GM12875 (cell line): Measurements from ENCODE around the gene RSRC1.

Experiments used
- H3K4me3 ChIP-seq: one replicate; pipeline ENCODE4 v1.5.1; 2011; ENCODE audit warnings: low read depth, low read length, control low read depth
- TF ChIP-seq, protein P1 (sequence below): IDR thresholded peaks from 2 replicates; pipeline ENCODE4 v1.5.1; 2011; ENCODE audit warnings: low read depth, mild to moderate bottlenecking, control low read depth, inconsistent platforms, low read length, moderate library complexity, borderline replicate concordance; ENCODE audit not compliant: insufficient read depth

Gene RSRC1

DNA sequence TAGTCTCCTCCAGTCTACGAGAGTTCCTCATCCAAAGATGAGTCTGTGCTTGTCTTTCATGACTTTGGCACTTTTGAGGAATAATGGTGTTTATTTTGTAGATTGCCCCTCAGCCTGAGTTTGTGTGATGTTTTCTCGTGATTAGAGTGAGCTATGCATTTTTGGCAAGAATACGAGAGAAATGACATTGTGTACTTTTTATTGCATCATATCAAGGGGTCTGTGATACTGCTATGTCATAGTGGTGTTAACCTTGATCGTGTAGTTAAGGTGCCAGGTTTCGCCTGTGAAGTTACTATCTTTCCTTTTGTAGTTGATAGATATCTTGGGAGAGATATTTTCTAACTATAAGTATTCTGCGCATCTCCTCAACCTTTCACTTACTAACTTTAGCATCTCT is 18.9 kb downstream of the RSRC1 start:
- TF ChIP-seq, protein P1, sequence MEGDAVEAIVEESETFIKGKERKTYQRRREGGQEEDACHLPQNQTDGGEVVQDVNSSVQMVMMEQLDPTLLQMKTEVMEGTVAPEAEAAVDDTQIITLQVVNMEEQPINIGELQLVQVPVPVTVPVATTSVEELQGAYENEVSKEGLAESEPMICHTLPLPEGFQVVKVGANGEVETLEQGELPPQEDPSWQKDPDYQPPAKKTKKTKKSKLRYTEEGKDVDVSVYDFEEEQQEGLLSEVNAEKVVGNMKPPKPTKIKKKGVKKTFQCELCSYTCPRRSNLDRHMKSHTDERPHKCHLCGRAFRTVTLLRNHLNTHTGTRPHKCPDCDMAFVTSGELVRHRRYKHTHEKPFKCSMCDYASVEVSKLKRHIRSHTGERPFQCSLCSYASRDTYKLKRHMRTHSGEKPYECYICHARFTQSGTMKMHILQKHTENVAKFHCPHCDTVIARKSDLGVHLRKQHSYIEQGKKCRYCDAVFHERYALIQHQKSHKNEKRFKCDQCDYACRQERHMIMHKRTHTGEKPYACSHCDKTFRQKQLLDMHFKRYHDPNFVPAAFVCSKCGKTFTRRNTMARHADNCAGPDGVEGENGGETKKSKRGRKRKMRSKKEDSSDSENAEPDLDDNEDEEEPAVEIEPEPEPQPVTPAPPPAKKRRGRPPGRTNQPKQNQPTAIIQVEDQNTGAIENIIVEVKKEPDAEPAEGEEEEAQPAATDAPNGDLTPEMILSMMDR: no peak
- no peak overlapping the region for H3K4me3 ChIP-seq

DNA sequence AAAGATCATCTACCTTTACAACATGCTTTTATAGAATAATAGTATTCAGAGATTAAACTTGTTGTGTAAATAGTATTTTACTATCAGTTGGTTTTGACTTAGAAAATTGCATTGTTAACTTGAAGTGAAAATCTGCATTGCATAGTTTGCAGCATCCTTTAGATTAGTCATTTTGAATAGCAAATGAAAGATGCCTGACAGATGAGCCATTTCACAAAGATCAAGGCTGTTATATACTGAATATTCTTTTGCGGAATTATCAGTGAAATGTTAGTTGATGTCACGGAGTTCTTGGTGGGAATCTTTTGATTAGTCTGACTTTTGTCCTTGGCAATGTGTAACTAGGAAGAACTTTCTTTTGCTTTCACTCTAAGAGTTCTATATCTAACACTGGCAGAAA is 24.5 kb downstream of the RSRC1 start:
- TF ChIP-seq, protein P1: no peak
- H3K4me3 ChIP-seq: no peak overlapping the region

DNA sequence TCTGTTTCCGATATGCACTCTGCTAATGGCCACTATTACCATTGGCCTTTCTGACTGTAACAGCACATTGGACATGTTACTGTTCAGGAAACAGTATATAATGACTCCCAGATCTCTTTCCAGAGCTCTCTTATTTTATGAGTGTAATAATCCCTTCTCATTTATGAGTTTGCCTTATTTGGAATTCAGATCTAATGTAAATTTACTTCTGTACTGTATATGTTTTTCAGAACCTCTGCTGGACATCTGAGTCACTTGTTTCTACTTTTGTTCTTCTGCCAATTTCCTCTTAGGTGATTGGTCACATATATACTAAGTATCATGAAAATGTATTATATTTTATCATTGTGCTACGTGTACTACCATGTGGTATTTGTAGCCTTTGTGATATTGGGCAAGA is 30.5 kb downstream of the RSRC1 start:
- TF ChIP-seq, protein P1: no peak
- no peak overlapping the region for H3K4me3 ChIP-seq

DNA sequence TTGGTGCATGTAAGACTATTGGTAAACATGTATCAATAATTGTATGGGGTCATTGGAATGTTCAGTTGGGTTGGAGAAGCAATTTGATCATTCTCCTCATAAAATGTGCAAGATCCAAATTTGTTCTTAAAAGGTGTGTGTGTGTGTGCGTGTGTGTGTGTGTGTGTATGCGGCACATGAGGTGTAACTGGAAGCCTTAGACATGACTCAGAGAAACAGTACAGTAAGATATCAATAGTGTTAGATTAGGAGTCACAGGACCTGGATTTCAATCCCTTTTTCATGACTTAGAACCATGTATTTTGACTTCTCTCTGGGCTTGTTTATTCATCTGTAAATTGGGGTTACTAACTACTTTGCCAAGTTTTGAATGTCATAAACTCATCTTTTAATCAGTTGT is 38.3 kb downstream of the RSRC1 start:
- H3K4me3 ChIP-seq: no peak overlapping the region
- TF ChIP-seq, protein P1: no peak

DNA sequence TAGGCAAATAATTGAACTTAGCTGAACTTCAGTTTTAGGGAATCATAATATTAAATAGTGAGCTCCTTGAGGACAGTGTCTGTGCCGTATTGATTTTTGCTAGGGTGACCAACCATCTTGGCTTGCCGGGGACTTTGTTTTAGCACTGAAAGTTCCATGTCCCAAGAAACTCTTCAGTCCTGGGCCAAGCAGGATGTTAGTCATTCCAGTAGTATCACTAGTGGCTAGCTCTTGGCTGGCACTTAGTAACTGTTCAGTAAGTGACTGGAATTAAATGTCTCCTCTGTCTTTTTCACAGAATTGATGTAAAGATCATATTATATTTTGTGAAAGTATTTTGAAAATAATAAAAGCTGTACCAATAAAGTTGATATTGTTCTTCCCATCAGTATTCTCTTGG is 42.3 kb downstream of the RSRC1 start:
- TF ChIP-seq, protein P1: no peak
- H3K4me3 ChIP-seq: no peak overlapping the region

DNA sequence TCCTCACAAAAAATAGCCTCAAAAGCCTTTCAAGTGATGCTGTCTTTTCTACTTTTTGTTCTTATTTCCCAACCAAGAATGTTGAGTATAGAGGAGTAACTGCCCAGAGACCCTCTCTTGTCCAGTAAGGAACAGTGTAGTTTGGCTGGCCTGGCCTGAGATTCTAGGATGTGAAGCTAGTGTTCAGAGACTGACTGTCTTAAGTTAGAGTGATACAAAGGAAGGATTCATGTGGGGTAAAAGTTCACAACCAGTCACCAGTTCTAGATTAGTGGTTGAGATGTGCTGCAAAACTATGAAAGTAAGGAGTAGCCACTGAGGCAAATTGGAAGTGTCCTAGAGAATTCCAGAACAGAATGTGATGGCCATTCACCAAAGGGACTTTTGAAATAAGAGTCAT is 49.1 kb downstream of the RSRC1 start:
- TF ChIP-seq, protein P1: no peak
- H3K4me3 ChIP-seq: no peak overlapping the region

DNA sequence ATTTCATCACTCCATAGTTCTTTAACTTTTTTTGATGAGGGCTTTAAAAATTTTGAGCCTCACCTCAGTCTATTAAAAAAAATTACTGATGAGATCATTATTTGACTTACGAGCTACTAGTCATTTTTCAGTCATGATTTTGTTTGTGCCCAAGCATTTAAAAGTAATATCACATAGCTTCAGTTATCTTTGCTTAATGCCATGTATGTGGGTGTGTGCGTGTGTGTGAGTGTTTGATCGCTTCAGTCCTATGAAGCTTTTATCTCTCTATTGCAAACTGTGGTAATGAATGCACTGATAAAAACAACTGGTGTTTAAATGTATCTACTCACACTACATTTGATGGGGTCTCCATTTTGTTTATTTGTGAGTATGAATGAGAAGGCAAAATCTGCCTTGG is 49.8 kb downstream of the RSRC1 start:
- TF ChIP-seq, protein P1: no peak
- no peak overlapping the region for H3K4me3 ChIP-seq
